Activated CD4-positive, alpha-beta T cell treated with anti-CD3 and anti-CD28 coated beads, Interleukin-2, amount 50 U/mL, for 16 hours (primary cell): ENCODE data around the gene HS3ST3B1.

Experiments
- DNase-seq: peaks from one replicate; pipeline ENCODE4 v3.0.0-alpha.2; 2020

HS3ST3B1 gene

GRCh38 chr17:14321980-14322776 lies 21.3 kb downstream of the HS3ST3B1 start:
- no peak for DNase-seq

- no peak for DNase-seq
These were observed 22.7 kb downstream of the HS3ST3B1 start for GRCh38 chr17:14323522-14323981.

GRCh38 chr17:14325618-14326167 lies 24.8 kb downstream of the HS3ST3B1 start:
- no peak for DNase-seq

DNA sequence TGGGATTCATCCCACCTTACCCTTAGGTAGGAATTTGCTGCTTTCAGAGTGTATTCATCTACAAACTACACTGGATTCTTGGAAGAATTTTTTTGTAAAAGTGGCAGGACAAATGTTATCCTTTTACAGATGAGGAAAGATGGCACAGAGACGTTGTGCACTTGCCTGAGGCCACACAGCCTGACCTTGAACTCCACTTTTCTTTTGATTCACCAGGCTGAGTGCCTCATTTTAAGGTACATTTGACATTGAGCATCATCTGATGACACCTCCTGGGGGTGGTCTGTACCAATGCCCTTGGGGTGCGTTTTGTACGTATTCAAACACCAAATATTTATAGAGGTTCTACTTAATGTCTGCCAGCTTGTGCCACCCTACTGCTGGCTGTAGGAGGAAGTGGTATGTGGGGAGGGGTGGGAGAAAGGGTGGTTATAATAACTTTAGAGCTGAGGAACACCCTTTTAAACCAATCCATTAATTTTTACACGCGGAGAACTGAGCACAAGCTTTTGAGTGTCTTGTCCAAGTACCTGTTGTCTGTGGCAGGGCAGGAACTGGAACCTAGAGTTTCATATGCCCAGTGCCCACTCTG lies 29.1 kb downstream of the HS3ST3B1 start:
- no peak for DNase-seq

DNA sequence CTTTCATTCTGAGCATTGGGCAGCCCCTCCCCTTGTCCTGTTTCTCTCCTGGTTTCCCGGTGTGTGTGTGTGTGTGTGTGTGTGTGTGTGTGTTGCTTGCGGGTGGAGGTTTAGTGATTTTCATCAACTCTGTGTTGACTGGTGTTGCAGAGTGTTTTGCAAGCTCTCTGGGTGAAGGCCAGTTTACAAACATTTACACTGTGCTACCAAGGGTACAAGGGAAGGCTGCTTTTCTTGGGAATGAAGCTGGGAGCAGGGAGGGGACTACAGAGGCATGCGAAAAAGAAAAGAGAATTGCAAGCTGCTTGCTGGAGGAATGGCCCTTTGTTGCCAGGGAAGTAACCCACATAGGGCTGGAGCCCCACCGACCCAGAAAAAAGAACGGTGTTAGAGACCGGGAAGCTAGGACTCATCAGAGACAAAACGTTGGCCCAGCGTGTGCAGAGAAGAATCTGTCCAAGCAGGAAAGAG lies 29.6 kb downstream of the HS3ST3B1 start:
- DNase-seq = no peak

DNA sequence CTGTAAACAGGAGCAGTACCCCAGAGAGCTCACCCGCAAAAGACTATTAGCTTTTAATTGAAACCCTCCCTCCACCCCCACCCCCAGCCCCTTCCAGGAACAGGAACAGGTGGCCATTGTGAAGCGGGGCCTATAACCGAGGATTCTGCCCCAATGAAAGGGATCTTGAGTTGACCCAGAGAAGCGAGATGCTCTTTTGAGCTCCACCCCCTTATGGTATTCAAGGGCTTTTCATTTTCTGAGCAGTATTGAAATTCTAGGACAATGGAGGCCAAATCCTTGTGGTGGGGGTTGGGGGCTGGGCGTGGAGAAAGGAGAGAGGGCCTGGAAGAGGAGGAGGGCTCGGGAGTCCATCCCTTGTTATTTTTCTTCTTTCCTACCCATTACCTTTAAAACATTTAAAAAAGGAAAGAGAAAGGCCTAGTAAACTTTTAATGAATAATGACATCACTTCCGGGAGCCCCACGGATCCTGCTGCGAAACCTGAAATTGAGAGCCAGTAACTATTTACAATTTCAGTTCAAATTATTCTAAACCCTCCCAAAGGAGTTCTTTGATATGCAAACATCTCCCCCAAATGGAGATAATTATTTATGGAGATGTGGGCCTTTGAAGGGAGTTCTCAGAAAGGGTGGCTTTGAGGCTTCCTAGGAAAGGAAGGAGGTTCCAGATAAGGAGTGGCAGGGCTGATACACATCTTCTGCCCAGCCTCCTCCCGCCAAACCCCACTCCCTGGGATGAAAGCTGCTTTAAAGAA lies 30.5 kb downstream of the HS3ST3B1 start:
- DNase-seq = no peak

DNA sequence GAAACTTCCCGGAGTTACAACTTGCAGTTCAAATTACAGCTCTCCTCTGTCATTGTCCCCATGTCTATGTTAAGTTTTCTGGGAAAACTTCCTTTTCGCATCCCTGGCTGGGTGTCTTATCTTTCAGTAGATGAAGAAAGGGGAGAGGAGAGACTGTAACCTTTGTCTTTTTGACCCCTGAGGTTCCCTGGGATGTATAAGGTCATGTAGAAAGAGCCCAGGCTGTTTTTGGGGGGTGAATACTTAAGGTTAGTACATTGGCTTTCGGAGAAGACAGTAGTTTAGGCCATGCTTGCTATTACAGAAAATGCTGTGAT lies 31.1 kb downstream of the HS3ST3B1 start:
- DNase-seq = no peak

DNA sequence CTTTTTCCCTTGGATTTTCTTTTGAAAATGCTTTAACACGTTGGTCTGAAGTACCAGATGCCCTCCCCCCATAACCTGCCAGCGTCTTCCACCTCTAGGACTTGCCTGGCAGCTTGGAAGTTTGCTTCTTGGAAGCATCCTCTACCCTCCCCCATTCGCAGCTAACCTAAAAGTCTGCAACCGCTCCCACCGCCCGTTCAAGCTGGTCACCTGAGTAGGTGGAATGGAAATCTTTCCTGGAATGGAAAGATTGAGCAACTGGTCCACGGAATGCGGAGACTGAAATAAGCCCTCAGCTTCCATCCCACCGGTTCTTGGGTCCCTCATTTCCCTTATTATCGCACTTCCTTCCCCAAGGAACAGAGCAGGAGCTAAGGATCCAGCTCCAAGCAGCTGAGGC lies 31.4 kb downstream of the HS3ST3B1 start:
- DNase-seq = no peak

GRCh38 chr17:14333506-14333905 lies 32.6 kb downstream of the HS3ST3B1 start:
- no peak for DNase-seq

DNA sequence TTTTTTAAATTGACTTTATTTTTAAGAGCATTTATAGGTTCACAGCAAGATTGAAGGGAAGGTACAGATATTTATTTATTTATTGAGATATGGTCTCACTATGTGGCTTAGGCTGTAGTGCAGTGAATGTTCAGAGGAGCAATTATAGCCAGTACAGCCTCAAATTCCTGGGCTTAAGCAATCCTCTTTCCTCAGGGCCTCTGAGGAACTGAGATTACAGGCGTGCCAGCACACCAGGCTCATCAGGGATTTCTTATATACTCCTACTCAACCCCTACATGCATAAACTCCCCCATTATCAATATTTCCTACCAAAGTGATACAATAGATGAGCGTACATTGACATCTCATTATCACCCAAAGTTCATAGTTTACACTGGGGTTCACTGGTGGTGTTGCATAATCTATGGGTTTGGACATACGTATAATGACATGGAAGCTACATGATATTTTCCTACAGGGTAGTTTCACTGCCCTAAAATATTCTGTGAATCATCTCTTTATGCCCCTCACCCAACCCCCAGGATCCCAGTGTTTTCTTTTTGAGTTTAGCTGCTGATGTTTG lies 33.5 kb downstream of the HS3ST3B1 start:
- no peak for DNase-seq

DNA sequence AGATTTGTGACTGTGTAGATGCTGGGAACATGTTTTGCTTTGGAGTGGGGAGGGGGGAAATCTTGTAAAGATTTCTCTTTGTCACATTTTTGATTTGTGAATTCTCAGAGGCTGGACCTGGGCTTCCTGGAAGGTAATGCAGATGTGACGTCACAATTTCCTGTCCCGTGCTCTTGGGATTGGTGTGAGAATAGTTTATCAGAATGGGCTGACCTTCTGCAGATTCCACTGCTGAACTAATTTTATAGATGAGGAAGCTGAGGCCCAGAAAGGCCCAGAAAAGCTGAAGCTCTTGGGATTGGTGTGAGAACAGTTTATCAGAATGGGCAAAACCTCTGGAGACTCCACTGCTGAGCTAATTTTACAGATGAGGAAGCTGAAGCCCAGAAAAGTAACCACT lies 34.0 kb downstream of the HS3ST3B1 start:
- peak; percentile 30 for DNase-seq

DNA sequence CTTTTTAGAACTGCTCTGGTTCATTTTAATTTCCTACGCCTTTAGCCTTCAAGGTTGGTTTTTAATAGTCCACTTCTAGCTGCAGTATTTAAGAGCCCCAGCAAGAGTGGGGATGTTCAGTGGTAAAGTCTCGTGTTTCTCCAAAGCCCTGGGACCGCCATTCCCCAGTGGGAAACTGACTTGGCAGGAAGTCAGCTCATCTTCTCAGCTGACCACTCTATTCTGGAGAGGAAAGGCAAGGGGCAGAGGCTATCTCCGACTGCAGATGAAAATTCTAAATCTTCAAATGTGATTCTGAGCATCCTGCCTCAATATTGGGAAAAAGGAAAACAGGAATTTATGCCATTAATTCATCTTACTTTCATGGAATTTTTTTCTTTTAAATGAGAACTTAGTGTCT lies 35.5 kb downstream of the HS3ST3B1 start:
- no peak for DNase-seq

DNA sequence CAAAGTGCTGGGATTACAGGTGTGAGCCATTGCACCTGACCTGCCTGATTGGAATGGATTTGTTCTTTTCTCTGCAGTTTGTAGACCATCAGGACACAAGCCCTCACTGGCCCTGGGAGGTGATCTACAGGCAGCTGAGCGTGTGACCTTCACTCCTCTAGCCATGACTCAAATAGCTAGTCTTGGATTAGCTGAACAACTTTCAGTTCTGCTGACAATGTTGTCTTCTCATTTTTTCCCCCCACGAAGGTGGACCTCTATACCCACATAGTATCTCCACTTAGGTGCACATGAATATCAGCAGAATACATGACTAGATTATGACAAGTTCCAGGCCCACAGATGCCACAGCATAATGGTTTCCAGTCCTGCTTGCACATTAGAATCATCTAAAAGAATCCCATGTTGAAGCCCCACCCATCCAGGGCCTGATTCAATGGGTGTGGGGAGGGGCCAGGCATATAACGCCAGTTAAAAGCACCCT lies 36.8 kb downstream of the HS3ST3B1 start:
- DNase-seq = peak; percentile 74

- no peak for DNase-seq
These were observed 40.2 kb downstream of the HS3ST3B1 start for GRCh38 chr17:14340857-14341754.

- DNase-seq = no peak
These were observed 41.0 kb downstream of the HS3ST3B1 start for GRCh38 chr17:14341866-14342265.

GRCh38 chr17:14346801-14347200 lies 45.9 kb downstream of the HS3ST3B1 start:
- no peak for DNase-seq

DNA sequence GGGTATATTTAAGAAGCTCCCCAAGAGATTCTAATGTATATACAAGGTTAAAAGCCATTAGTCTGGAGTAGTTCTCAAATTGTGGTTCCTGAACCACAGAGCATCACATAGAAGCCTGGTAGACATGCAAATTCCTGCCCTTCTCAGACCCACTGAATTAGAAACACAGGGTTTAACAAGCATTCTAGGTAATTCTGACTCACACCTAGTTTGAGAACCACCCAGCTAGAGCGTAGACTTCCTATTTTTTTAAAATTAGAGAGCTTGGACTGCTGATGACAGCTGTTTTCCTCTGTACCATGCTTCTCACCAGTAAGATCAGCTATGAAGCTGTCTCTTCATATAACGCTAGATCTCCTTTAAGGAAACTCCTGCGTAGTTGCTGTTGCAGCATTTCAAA lies 50.6 kb downstream of the HS3ST3B1 start:
- DNase-seq = peak; percentile 23

- DNase-seq = no peak
These were observed 51.3 kb downstream of the HS3ST3B1 start for GRCh38 chr17:14352136-14352535.

GRCh38 chr17:14353861-14354474 lies 53.1 kb downstream of the HS3ST3B1 start:
- no peak for DNase-seq

DNA sequence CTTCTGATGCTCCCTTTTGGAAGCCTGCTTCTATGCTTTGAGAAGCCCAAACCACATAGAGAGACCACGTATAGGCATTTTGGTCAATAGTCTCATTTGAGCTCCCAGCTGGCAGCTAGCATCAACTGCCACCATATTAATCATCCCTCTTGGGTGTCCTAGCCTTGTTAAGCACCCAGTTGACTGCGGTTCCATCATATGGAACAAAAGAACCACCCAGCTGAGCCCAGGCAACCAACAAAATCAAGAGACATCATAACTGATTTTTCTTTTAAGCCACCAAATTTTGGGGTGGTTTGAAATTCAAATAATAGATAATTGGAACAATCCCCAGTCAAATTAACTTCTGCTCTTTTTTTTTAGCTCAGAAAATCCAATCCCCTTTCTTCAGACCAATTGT lies 53.9 kb downstream of the HS3ST3B1 start:
- no peak for DNase-seq

DNA sequence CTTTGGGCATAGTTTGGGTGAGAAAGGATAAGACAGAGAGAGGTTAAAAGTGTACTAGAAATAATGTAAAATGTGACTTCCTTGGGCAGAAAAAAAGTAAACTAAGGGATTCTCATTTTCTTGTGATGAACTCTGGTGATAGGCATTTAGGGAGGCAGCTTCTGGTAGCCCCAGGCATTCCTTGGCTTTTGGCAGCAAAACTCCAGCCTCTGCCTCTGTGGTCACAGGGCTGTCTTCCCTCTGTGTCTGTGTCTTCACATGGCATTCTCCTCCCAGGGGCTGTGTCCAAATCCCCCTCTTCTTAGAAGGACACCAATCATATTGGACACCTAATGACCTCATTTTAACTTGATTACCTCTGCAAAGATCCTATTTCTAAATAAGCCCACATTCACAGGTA lies 54.7 kb downstream of the HS3ST3B1 start:
- no peak for DNase-seq
